ENCODE results near the gene NCEH1. TPM values are rescaled to one million over a fixed set of nuclear protein-coding genes. Genes with fewer than 3 reads are reported as not detected.
"Not testable (repeated sequence)": the region's sequence is repeated elsewhere in the genome, so short reads cannot be mapped to it uniquely, and the experiment has no call there.

Gene NCEH1
- total RNA-seq, 1 experiment from 2014 or later, result 23.8 TPM

DNA sequence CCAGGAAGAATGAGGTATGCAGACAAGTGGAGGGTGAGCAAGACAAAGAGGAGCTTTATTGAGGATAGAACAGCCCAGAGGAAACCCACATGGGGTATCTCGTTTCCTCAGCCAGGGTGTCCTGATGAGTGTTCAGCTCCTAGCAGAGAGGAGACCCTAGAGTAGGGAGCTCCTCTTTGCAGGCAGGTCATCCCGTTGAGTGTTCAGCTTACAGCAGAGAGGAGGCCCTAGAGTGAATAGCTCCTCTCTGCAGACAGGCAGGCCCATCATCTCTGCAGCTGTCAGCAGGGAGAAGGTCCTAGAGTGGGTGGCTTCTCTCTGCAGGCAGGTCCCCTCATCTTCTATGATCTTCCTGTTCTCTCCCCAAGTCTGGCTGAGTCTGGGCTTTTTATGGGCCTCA, 97.0 kb downstream of the NCEH1 start:
- DNase-seq (ENCODE audit: low spot score), result no peak

- DNase-seq (ENCODE audit: low spot score), result no peak
Measured at GRCh38 chr3:172612871-172613678, 97.8 kb downstream of the NCEH1 start.

GRCh38 chr3:172609750-172610149, 101.1 kb downstream of the NCEH1 start:
- no peak for DNase-seq (ENCODE audit: low spot score)

- DNase-seq (ENCODE audit: low spot score), result no peak
Measured at GRCh38 chr3:172608575-172608974, 102.3 kb downstream of the NCEH1 start.

GRCh38 chr3:172607305-172608121, 103.4 kb downstream of the NCEH1 start:
- DNase-seq (ENCODE audit: low spot score), result peak; percentile 89

- DNase-seq (ENCODE audit: low spot score), result peak; percentile 63
Measured at GRCh38 chr3:172606021-172606420, 104.8 kb downstream of the NCEH1 start.

DNA sequence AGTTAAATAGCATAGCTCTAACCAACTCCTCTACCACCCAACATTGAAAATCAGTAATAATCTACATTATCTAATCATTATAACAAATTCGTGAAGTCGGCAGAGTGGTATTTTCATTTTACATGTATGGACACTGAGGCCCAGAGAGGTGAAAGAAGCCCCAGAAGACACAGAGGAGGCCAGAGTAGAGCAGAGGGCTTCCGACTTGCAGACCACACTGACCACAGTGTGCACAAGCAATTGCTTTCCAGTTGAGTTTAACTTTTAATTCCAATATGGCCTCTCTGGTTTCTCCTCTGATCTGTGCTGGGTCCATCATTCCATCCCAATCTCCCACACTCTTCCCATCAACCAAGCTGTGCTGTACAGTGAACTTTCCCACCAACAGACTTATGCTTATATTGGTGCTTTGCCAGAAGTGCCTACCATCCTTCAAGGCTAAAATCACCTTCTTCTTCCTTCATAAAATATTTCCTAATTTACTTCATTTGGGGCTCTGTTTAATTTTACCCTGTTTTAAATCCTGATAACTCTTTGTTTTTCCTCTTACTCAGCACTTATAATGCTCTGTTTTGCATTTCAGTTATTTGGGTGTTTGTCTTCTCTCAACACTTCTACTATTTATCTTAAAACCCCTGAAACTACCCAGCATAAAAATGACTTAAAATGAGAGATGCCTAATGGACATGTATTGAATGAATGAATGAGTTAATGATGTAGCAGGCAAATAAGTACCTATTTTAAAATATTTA, 105.8 kb downstream of the NCEH1 start:
- no peak for DNase-seq (ENCODE audit: low spot score)

- no peak for DNase-seq (ENCODE audit: low spot score)
Measured at GRCh38 chr3:172601066-172601832, 109.6 kb downstream of the NCEH1 start.

DNA sequence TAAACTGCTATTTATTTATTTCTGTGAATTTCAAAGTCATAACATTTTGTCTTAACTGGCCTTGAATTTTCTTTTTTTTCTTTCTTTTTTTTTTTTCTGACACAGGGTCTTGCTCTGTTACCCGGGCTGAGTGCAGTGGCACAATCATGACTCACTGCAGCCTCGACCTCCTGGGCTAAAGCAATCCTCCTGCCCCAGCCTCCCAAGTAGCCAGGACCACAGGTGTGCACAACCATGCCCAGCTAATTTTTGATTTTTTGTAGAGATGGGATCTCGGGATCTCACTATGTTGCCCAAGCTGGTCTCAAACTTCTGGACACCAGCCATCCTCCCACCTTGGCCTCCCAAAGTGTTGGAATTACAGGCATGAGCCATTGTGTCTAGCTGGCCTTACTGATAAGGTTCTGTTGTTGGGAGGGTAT, 110.2 kb downstream of the NCEH1 start:
- DNase-seq (ENCODE audit: low spot score), result no peak

GRCh38 chr3:172598904-172599303, 112.0 kb downstream of the NCEH1 start:
- no peak for DNase-seq (ENCODE audit: low spot score)

- DNase-seq (ENCODE audit: low spot score), result no peak
Measured at GRCh38 chr3:172596394-172596706, 114.5 kb downstream of the NCEH1 start.

DNA sequence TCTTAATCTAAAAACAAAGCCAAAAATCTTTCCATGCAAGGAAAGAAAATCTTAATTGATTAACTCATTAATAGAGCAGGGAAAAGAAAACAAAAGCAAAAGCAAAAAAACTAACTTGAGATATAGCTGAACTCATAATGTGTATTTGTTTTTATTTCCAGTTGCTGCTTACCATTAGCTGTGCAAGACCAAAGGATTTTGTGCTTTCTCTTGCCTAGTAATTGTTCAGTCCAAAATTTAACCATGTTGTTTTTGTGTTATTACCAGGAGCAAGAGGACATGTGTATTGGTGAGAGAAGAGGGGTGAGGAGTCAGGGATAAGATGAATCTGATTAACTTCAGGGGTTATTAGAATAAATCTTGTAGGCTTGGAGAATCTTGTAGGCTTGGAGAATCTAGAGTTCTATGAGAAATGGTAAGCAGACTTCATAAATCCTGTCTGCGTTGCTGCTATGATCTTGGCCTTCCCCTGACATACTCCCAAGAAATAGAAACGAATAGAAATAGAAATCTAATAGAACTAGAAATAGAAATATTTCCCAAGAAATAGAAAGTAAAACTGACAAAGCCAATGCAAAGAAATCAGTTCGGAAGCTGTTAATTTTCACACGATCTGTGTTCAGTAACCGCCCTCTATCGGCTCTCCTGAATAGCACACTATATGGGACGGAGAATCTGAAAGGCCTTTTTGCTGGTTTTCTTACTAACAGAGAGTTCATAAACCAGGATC, 115.0 kb downstream of the NCEH1 start:
- DNase-seq (ENCODE audit: low spot score), result peak; percentile 69

GRCh38 chr3:172594900-172595663, 115.8 kb downstream of the NCEH1 start:
- not testable (repeated sequence) for DNase-seq (ENCODE audit: low spot score)

- DNase-seq (ENCODE audit: low spot score), result no peak
Measured at GRCh38 chr3:172592898-172593669, 117.8 kb downstream of the NCEH1 start.

DNA sequence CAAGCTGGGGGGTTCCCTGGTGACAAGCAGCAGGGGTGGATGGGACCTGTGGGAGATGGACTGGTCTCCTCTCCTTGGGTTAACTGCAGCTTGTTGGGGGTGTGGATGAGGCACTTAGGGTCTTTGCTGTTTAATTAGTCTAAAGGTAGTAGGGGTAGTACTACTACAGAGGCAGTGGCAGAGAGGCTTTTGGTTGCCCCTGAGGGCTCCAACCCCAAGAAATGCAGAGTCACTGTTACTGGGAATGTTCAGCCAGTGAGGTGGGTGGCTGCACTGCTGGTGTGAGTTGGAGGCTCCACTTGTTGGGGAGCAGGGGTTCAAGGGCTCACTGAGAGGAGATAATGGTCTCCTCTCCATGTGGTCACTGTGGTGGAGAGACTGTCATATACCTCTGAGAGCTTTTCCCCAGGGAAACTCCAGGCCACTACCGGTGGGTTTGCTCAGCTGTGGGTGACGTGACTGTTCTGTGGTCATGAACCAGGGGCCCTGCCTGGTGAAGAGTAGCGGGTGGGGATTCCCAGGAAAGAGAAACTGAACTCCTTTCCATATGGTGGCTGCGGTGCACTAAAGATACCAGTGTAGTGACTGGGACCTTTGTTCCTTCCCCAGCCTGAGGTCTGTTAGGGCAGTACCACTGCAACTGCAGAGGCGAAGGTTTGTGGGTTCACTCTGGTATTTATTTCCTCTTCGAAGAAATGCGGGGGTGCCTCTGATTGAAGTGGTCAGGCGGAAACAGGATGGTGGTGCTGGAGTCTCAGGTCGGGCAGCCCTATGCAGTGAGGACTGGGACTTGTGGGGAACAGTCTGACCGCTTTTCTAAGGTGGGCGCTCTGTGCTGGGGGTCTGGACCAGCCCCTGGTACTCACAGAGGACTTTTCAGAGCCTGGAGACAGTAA, 118.7 kb downstream of the NCEH1 start:
- DNase-seq (ENCODE audit: low spot score), result peak; percentile 35

- no peak for DNase-seq (ENCODE audit: low spot score)
Measured at GRCh38 chr3:172591125-172591605, 119.7 kb downstream of the NCEH1 start.

DNA sequence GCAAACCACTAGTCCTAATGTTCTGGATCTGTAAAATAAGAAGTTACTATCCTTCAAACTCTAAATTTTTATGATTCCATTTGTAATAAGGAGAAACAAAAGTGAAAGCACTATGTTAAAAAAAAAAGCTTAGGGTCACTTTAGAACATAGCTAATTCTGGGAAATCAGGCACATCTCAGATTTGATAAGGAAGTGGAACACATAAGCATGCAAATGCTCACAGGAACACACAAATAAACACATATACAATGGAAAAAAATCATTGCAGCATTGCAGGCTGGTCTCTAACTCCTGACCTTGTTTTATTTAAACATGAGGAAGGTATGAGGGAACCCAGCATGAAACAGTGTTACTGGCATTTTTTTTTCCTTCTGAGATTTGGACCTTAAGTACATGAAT, 124.4 kb downstream of the NCEH1 start:
- DNase-seq (ENCODE audit: low spot score), result no peak

DNA sequence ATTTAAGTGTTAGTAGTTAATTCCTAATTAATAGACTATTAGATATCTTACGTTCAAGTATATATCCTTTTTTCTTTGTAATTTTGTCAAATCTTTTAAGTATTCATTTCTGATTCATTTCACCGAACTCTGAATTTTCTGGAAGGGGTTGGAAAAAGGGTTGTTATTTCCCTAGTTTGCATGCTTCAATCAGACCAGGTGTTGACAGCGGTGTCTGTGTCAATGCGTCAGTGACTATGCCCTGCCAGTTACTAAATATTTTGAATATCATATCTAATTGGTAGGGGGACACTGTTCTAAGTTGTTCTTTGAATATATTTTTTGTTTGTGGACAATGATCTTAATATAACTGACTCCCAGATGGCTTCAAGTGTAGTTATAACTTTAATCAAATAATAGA, 124.9 kb downstream of the NCEH1 start:
- DNase-seq (ENCODE audit: low spot score), result no peak

All from A172 (cell line).